GM19035 (cell line): ENCODE data around the gene PM20D2.
A peak's percentile ranks its signal among the peaks of the same experiment; 100 is the strongest.

ENCODE experiments used
- ATAC-seq: cut with Tn5 transposase; IDR thresholded peaks from one replicate; pipeline ENCODE4 v1.9.1; 2021; ENCODE audit not compliant: unreplicated experiment

The PM20D2 gene

DNA sequence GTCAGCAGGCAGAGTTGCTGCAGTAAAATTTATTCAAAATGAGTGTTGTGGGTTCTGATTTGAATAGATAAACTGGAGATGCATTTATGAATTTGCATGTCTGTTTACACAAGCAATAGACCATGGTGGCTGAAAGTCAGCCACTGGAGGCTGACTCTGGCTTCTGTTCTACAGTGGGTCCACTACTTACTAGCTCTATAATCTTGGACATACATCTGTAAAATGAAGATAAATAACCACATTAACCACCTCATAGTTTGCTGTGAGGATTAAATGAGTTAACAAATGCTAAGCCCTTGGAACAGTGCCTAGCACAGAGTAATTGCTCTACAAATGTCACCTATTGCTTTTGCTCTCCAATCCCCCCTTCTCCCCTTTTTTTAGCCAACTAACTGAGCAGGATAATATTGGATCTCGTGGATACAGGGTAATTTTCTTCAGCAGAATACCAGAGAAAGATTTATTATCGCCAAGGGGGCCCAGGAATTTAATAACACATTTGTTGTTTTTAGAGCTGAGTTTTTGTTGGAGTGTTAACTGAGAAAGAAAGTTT, 1.4 kb upstream of the PM20D2 start:
- ATAC-seq = peak; percentile 49

DNA sequence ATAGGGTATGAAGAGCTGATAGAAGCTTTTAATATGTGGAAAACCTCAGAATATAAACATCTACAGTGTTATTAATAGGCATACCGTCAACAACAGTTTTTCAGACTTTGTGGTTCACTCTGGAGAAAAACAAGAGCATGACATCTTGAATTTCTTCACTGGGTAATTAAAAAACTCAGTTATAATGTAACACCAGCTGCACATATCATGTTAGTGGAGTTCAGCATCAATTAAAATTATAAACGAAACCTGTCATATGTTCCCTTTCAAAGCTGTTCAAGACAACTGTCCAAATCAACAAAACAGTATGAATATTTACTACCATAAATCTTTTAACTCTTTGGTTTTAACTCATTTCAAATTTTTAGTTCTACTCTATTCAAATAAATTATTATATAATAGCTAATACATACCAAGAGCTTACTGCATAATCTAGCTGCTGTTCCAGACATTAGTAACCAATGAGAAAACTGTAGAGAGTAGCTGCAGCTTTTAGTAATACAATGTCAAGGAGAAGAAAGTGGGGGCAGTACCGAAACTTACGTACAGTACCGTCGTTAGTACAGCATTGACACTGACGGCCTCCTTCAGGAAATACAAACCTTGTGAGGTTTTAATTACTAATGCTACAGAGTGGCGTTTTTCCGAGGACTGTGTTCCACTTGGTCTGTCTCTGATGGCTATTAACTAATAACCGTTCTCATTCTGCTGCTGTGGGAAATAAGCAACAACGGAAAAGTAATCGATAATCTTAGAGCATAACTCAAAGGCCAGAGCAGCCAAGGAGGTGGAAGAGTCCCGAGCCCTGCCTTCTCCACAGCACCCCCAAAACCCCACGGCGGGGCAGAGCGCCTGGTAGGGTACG, 532 bp upstream of the PM20D2 start:
- peak; percentile 63 for ATAC-seq

DNA sequence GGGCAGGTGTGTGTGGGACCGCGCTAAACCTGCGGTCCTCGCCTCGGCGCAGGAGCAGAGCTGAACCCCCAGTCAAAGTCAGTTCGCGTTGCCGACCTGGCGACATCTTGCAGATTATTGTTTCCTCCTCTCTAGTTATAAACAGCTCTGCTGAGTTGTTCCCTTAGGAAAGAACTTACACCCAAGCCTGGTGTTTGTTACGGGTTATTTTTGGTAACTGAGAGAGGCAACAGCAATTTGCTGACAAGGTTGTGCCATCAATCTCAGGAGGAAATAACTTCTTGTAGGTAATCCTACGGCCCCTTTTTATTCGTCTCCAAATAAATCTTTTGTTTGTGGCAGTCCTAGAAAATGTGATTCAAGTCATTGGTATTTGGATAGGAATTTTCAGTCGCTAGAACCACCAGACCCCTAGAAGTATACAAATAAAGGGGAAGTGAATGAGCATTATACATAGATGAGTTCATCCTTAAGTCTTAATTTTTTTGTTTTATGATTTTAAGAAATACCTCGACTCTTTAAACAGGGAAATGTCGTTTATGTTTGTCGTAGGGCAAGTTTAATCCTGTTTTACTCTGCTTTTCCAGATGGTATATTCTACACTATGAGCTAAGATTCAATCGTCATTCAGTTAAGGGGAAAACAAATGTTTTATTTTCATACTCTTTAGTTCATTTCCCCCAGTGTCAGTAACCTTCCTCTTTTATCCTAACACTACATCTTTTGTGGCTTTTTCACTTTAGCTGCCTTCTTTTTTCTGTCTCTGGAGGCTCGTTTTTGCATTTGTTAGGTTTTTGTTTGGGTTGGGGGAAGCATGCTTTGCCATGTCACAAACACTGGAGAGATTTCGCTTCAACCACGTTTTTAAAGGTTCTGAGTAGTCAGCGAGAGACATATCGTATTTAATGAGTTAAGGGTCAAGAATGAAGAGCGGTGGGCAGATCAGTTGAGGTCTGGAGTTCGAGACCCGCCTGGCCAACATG, 1.2 kb downstream of the PM20D2 start:
- no peak for ATAC-seq

DNA sequence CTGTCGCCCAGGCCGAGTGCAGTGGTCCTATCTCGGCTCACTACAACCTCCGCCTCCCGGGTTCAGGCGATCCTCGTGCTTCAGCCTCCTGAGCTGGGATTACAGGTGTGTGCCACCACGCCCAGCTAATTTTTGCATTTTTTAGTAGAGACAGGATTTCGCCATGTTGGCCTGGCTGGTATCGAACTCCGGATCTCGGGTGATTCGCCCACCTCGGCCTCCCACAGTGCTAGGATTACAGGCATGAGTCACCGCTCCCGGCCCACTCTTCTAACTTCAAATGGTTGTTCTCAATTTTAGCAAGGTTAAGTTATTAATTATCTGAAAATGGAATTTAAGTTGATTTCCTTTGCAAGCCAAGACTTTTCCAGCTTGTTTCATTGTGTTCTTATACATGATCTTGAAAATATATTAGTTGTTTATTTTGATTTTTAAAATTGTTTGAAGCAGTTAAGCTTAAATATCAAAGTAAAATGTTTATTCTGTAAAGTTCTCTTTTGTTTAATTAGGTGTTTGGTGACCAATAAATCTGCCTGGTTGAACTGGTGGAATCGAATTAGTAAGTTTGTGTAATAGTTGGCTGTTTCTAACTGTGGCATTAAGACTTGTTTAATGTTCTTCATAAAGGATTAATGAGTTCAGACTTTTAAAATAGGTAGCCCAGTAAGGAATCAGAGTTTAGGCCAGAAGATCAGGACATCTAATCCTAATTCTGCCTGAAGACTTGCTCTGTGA, 2.3 kb downstream of the PM20D2 start:
- no peak for ATAC-seq

DNA sequence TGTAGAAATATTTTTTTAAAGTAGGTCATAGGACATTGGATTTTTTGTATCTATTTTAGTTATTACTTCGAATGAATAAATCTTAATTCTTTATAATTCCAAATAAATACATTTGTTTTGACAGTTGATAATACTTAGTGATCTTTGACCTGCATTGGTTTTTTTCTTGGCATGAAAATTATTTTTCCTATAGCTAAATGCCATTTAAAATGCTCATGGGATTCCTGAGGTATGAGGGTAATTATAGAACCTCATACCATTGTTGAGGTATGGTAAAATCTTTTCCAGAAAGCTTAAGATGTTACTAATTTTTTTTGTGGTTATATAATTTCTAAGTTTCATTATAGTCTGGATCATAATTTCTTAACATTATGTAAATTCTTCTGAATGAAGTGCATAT, 8.3 kb downstream of the PM20D2 start:
- no peak for ATAC-seq

DNA sequence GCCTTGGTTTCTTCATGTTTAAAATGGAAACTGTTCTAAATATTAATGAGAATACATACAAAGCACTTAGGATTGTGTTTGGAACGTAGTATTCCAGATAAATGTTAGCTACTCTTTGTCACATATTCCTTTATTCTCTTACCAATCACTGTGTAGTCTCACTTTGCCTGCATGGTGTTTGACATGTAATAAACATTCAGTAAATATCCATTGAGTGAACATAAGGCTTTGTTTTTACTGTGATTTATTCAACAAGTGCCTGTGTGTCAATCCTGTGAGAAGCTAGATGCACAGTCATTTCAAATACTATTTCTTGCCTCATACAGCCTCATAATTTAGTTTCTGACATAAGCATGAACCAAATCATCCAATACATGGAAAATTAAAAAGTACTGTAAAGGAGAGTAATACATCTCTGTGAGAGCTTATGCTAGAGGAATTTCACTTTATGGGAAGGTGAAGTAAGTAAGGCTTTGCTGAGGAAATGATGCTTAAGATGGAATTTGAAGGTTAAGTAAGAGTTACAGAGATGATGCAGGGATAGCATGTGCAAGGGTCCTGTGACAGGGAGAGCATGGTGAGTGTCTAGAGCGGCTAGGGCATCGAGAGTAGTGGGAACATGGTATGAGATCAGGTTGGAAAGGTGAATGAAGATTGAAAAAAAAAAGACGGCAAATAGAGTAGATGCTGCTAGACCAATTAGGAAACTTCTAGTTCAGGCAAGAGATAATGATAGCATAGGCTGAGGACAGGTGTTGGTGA, 14.7 kb downstream of the PM20D2 start:
- no peak for ATAC-seq

DNA sequence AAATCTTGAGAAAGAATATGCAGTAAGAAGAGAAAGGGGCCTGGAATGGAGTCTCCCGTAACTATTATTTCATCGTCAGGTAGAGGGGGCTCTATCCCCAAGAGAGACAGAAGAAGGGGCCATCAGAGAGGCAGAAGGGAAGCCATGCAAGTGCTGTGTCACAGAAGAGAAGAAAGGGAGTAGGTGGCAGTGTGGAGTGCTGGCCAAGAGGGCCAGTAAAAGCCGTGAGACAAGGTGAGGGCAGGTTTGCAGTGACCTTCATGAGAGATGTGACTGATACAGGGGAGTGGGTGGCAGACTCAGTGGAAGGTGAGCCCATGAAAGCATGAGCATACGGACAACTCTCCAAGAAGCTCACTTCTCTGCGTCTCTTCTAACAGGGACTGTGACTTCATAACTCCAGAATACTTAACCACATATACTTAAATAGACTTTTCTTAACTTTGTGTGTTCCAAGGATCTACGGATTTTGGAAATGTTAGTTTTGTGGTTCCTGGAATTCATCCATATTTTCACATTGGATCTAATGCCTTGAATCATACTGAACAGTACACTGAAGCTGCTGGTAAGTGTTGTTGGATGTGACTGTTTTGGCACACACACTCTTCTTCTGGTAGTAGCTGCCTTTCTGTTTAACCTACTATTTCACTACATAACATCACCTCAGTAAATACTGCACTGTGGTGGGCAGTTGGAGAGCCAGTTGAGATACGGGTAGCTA, 15.6 kb downstream of the PM20D2 start:
- no peak for ATAC-seq

DNA sequence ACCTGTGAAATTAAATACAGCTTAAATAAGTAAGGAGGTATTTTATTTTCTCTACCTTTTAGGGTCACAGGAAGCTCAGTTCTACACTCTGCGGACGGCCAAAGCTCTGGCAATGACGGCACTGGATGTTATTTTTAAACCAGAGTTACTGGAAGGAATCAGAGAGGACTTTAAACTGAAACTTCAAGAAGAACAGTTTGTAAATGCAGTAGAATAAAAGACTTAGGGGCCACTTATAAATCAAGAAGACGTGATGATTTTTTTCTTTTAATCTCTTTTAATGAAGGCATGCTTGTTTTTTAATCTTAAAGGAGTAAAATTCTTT, 16.2 kb downstream of the PM20D2 start:
- no peak for ATAC-seq

DNA sequence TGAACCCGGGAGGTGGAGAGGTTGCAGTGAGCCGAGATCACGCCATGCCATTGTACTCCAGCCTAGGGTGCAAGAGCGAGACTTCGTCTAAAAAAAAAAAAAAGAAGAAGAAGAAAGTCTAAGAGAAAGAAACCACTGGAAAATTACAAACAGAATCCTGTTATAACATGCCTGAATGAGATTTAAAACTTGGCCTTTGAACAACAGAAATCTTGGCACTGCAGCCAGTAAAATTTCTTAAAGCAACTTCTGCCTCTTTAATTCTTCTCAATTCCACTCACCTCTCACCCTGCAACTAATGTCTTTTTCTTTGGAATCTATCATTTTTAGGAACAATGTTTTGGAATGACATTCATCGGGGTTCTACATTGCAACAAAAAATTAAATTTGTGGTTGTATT, 26.3 kb downstream of the PM20D2 start:
- no peak for ATAC-seq

DNA sequence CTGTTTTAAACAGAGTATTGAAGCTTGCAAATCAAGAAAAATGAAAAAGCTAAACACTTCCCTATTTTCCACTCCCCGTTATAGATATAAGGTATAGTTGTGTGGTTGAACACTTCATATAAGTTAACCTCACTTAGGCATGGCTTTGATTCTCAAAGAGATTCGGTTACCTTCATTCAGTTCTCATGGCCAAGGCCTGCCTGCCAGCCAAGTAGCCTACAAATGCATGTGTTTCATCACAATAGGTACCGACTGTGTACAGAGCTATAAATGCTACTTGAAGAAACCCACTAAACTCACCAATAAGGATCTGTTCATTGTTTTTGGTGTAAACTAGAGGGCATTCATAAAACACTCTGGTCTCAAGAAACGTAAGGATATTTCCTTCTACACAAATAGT, 27.8 kb downstream of the PM20D2 start:
- ATAC-seq = no peak

DNA sequence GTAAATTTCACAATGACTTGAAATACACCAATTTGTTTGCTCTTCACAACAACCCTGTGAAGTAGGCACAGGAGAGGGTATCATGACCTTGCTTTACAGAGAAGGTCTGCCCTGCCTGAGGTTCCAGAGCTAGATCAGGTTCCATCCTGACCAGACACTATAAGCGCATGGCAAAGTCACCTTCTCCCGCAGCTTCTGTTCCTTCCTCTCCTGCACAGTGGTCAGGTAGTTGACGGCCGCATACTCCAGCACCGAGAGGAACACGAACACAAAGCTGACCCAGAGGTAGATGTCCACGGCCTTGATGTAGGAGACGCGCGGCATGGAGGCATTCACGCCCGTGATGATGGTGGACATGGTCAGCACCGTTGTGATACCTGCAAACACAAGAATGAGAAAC, 34.3 kb downstream of the PM20D2 start:
- no peak for ATAC-seq

DNA sequence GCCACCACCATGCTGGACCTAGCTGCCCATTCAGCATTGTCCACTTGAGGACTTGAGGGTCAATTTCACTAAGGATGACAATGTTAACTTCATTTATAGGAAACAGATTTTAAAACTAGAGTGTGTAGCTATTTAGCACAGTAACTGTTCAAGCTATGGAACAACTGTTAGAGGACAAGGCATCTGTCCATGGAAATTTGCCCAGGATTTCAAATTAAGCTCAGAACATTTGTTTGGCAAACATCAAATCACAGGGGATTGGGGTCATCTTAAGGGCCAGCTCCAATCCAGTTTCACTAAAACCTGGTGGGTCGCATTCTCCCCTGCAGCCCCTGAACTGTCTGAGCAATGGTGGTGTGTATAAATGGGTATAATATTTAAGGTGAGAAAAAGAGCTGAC, 35.1 kb downstream of the PM20D2 start:
- ATAC-seq = no peak

DNA sequence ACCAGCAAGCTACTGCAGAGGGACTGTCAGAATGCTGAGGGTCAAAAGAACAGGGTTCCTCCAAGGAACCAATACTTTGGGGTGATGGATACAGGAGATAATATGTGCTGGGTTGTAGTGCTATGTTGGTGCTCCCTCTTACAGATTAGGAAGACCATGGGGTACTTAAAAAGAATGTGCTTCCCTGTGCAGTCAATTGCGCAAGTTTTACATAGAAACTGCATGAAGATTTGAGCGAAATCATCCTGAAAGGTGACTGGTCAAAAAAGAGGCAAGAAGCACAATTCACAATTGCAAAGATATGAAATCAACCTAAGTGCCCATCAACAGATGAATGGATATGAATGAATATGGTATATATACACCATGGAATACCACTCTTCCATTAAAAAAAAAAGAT, 37.4 kb downstream of the PM20D2 start:
- no peak for ATAC-seq

DNA sequence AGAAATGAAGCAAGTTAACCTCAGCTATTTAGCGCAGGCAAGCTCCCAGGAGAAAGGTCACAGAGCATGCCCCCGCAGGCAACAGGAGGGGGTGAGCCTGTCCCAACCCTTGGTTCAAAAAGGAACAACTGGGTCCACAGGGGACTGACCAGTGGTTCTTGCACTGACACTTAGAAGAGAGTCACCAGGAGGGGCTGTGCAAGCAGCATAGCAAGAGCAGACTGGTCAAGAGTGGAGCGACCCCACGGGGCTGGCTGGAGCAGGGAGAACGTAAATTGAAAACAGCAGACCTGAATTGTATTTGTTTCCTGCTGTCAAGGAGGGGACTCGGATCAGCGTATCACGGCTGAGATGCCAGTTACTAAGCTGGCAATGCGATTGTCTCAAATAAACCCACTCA, 38.5 kb downstream of the PM20D2 start:
- no peak for ATAC-seq

DNA sequence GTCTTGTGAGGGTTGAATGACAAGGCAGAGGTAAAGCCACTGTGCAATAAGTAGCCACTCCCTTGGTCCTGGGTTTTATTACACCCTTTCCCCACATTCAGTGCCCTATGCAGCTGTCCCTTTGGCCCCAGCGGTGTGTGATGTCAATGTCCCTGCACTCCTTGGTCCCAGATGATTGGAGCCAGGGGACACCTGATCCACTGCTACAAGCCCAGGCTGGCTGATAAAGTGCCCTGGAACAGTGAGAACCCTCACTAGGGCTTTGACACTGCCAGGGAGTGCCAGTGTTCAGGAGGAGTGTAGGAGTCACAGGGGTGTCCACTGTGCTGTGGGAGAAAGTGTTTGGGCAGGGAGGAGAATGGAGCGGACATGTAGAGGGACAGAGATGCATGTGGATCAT, 40.9 kb downstream of the PM20D2 start:
- ATAC-seq = no peak

DNA sequence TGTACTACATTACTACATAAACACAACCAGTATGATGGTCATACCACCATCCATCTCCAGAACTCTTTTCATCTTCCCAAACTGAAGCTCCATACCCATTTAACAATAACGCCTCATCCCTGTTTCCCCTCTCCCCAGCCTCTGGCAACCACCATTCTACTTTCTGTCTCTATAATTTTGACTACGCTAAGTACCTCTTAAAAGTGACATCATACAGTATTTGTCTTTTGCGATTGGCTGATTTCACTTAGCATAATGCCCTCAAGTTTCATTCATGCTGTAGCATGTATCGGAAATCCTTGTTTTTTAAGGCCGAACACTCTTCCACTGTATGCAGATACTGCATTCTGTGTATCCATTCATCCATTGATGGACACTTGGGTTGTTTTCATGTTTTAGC, 41.6 kb downstream of the PM20D2 start:
- no peak for ATAC-seq

DNA sequence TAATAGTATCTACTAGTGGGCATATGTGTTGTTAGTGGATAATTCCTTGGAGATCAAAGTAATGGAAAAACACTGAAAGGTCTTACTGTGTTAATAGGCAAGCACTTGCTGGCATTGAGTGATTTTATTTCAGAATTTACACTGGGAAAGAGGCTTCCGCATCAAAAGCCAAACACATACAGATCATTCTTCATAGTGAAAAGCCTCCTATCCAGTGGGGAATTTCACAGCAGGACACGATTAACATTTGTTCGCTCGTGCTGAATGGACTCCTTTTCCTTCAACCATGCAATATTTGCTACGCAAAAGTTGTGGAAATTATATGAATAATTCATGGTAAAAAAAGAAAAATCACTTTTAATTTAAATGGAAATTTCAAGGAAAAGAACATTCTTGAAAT, 44.9 kb downstream of the PM20D2 start:
- ATAC-seq = no peak

DNA sequence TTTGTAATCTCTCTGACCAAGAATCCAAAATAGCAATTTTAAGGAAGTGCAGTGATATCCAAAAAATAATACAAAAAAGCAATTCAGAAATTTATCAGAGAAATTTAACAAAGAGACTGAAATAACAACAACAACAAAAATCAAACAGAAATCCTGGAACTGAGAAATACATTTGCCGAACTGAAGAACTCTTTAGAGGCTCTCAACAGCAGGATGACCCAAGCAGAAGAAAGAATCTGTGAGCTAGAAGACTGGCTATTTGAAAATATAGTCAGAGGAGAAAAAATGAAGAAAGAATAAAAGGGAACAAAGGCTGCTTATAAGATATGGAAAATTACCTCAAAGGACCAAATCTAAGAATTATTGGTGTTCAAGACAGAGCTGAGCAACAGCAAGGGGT, 48.7 kb downstream of the PM20D2 start:
- ATAC-seq = no peak

DNA sequence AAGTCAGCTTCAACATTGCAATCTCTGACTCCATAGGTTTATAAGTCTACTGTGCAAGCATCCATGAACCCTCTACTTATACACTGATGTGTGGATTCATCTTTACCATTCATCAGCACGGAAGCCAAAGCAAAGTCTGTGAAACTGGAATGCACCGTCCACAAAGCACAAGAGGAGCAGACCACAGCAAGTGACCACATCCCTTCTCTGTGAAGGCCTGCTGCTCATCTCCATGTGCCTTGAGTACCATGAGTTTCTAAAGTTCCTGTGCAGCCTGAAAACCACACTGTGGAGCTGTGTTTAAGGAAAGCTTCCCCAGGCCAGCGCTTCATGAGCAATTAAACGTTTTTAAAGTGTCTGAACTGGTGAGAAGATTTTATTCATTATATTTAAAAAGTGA, 51.3 kb downstream of the PM20D2 start:
- no peak for ATAC-seq

DNA sequence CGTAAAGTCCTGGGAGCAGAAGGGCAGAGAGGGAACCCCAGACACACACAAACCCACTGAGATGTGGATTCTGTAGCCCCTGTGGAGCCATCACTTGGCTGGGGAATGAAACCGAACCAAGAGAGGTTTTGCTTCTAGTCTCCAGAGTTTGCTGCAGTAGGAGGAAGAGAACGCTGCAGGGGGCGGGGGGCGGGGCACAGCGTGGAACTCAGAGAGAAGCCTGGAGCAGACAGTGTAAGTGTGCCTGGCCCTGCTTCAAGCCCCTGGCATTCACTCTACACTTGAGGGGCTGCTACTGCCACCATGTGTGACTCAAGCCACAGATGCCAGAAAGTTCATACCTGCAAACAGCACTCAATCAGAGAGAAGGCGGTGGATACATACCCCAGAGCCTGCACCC, 52.4 kb downstream of the PM20D2 start:
- no peak for ATAC-seq
